ENCODE data around the gene STK17B. TPM values are rescaled to one million over a fixed set of nuclear protein-coding genes. Genes with fewer than 3 reads are reported as not detected.

STK17B gene
- total and polyA plus RNA-seq, 9 of the 15 experiments (the other 6 are each of a cell fraction or from before 2014, with no cell fraction given), result 2.3 to 17.7 (median 8.5) TPM

GRCh38 chr2:196160101-196160500, 11.3 kb downstream of the STK17B start (continued):
- TF ChIP-seq HOXB6 (CRISPR knock-in tag; IDR thresholded peaks at IDR 0.05; ENCODE audit: borderline replicate concordance) (no peak), TFAM (CRISPR knock-in tag; conservative IDR thresholded peaks at IDR 0.05) (no peak), NR1H2 (CRISPR knock-in tag; IDR thresholded peaks at IDR 0.05) (no peak), ID3 (CRISPR knock-in tag; IDR thresholded peaks at IDR 0.05) (no peak), ID3 (tag; IDR thresholded peaks at IDR 0.05) (no peak), THAP12 (CRISPR knock-in tag; IDR thresholded peaks at IDR 0.05) (no peak), C11orf30 (IDR thresholded peaks at IDR 0.05; ENCODE audit: low read depth) (no peak), ESRRA (IDR thresholded peaks at IDR 0.05; ENCODE audit: borderline replicate concordance, low read depth) (peak; percentile 40; the same call in 1 of the 2 replicates), RFX7 (CRISPR knock-in tag; IDR thresholded peaks at IDR 0.05) (no peak), ETS1 (conservative IDR thresholded peaks at IDR 0.05; ENCODE audit: control insufficient read depth, low read depth, low read length) (no peak), NR2C2 (CRISPR knock-in tag; IDR thresholded peaks at IDR 0.05) (no peak), NR2C2 (tag; IDR thresholded peaks at IDR 0.05) (no peak; the same call in 1 of the 2 replicates), HES1 (IDR thresholded peaks at IDR 0.05; ENCODE audit: low read depth) (0 out of 2 replicates have a peak, but pooled peaks have one; percentile 22), TCF3 (CRISPR knock-in tag; IDR thresholded peaks at IDR 0.05) (no peak), GATA2 (CRISPR knock-in tag; IDR thresholded peaks at IDR 0.05) (no peak), KAT7 (CRISPR knock-in tag; IDR thresholded peaks at IDR 0.05; ENCODE audit: borderline replicate concordance) (no peak), BHLHE40 (IDR thresholded peaks at IDR 0.05; ENCODE audit: low read length) (no peak), SMAD2 (IDR thresholded peaks at IDR 0.05; ENCODE audit: low read depth, low read length) (no peak), SAP30 (IDR thresholded peaks at IDR 0.05; ENCODE audit: borderline replicate concordance, insufficient read depth, low read depth, low read length, poor library complexity, severe bottlenecking) (no peak), HLTF (IDR thresholded peaks at IDR 0.05) (no peak), KLF6 (CRISPR knock-in tag; IDR thresholded peaks at IDR 0.05; ENCODE audit: borderline replicate concordance) (no peak), RCOR1 (IDR thresholded peaks at IDR 0.05; ENCODE audit: borderline replicate concordance in 1 of 2, low read depth in 2 of 2, low read length in 2 of 2) (0 out of 4 replicates have a peak, but pooled peaks of 1 of the 2 experiments have one; percentile 33), CAMTA2 (CRISPR knock-in tag; conservative IDR thresholded peaks at IDR 0.05) (no peak), SIN3A (IDR thresholded peaks at IDR 0.05; ENCODE audit: borderline replicate concordance in 2 of 2, control insufficient read depth in 1 of 2, low read depth in 2 of 2, low read length in 2 of 2) (no peak), MEF2A (IDR thresholded peaks at IDR 0.05; ENCODE audit: control insufficient read depth, low read depth, low read length) (0 out of 2 replicates have a peak, but pooled peaks have one; percentile 33)
